ENCODE results near the gene AMIGO1. TPM values are rescaled to one million over a fixed set of nuclear protein-coding genes. Genes with fewer than 3 reads are reported as not detected.

AMIGO1 gene
- polyA plus RNA-seq, 3 donors: 6.2 to 8.1 (median 6.7) TPM

GRCh38 chr1:109493227-109493626 is 16.3 kb downstream of the AMIGO1 start:
- no peak for DNase-seq (ENCODE audit: extremely low read depth in 1 of 11, low read depth in 9 of 11, low spot score in 4 of 11)

DNA sequence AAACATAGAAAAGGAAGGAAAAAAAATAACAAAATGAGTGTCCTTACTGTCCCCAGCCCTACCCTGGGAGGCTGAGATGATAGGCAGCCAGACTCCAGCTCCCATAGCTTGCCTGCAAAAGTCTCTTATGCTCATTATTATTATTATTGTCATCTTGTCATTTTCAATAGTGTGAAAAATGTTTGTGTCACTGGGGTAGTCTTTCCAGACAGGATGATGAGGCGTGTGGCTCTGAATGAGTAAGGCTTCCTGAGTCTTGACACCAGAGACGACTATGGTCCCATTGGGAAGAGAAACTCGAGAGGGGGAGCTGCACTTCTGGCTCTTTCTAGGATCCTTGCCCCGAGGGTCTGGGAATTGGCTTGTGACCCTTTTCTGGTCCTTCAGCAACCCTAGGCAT is 16.7 kb downstream of the AMIGO1 start:
- DNase-seq (ENCODE audit: extremely low read depth in 1 of 11, low read depth in 9 of 11, low spot score in 4 of 11): no peak

DNA sequence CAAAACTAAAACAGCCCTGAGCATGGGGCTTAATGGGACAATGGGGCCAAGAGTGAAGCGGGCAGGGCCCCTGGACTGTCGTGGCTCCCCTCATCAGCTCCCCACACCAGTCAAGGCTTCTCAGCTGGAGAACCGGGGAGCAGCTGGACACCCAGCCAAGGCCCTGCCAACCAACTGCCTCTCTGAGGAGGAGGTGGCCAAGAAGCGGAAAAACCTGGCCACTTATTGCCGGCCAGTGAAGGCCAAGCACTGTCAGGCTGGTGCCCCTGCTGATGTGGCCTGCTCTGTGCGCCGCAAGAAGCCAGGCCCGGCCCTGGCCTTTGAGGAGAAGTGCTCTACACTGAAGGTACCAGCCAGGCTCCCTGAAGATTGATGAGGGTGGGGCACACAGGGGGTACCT is 18.2 kb downstream of the AMIGO1 start:
- no peak for DNase-seq (ENCODE audit: extremely low read depth in 1 of 11, low read depth in 9 of 11, low spot score in 4 of 11)

GRCh38 chr1:109490934-109491302 is 18.6 kb downstream of the AMIGO1 start:
- no peak for DNase-seq (ENCODE audit: extremely low read depth in 1 of 11, low read depth in 9 of 11, low spot score in 4 of 11)

GRCh38 chr1:109490029-109490933 is 19.2 kb downstream of the AMIGO1 start:
- no peak for DNase-seq (ENCODE audit: extremely low read depth in 1 of 11, low read depth in 9 of 11, low spot score in 4 of 11)

DNA sequence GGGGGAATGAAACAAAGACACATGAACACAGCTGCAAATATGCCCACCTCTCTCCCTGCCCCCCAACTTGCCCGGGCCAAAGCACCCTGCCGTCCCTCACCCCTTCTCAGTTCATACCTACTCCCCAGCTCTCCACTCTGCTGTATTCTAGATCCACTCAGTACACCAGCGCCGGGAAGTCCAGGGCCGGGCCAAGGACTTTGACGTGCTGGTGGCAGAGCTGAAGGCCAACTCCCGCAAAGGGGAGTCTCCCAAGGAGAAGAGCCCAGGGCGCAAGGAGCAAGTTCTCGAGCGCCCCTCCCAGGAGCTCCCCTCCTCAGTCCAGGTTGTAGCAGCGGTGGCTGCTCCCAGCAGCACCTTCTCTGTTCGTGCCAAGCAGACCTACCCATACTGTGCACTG is 20.8 kb downstream of the AMIGO1 start:
- no peak for DNase-seq (ENCODE audit: extremely low read depth in 1 of 11, low read depth in 9 of 11, low spot score in 4 of 11)

DNA sequence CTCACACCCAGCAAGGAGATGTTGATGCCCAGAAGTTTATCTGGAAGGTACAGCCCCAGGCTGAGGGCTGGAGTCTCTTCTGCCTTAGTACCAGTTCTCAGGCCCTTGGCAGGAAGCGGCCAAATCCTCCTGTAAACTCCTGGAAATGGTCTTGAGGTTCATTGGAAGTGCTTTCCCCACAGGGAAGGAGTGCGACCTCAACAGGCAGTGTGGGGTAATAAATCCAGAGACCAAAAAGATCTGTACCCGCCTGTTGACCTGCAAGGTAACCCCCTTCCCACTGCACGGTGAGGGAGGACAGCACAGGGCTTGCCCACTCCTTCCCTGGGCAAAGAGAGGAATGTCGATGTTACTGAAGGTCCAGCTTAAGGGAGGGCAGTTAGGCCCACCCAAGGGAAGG is 21.3 kb downstream of the AMIGO1 start:
- DNase-seq (ENCODE audit: extremely low read depth in 1 of 11, low read depth in 9 of 11, low spot score in 4 of 11): no peak

GRCh38 chr1:109487261-109487660 is 22.3 kb downstream of the AMIGO1 start:
- DNase-seq (ENCODE audit: extremely low read depth in 1 of 11, low read depth in 9 of 11, low spot score in 4 of 11): no peak

DNA sequence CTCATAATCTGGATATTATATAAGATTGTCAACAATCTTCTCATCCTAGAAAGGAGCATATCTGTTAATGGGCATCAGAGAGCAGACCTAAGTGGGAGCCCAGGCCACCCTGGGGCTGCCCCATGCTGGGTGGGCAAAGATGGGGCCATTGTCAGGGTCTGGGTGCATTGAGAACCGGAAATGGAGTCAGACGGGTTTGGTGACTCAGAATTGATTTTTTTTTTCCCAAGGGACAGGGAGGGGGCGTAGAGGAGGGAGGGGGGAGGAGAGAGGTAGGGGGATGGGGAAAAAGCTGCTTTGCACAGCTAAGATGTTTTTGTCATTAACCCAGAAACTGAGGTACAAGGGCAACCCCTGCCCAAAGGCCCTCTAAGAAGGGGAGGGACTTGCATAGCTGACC is 24.5 kb downstream of the AMIGO1 start:
- DNase-seq (ENCODE audit: extremely low read depth in 1 of 11, low read depth in 9 of 11, low spot score in 4 of 11): no peak

DNA sequence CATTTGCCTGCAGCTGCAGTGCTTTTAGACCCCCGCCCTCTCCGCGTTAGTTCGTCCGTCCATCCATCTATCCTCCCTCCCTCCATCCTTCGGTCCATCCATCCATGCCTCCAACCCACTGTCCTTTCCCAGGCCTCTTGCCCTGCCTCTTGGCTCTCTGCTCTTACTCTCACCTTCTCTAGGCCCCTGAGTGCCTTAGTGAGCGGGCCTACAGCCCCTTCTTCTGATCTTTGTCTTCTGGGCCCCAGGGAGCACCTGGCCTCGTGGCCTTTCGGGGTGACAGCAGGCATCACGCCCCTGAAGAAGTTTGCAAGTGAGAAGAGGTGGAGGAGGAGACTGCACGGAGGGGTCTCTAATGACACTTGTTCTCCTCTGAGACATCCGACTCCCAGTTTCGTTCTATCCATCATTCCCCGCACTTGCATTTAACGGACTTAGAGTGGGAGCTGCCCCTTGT is 25.0 kb downstream of the AMIGO1 start:
- DNase-seq (ENCODE audit: extremely low read depth in 1 of 11, low read depth in 9 of 11, low spot score in 4 of 11): no peak

DNA sequence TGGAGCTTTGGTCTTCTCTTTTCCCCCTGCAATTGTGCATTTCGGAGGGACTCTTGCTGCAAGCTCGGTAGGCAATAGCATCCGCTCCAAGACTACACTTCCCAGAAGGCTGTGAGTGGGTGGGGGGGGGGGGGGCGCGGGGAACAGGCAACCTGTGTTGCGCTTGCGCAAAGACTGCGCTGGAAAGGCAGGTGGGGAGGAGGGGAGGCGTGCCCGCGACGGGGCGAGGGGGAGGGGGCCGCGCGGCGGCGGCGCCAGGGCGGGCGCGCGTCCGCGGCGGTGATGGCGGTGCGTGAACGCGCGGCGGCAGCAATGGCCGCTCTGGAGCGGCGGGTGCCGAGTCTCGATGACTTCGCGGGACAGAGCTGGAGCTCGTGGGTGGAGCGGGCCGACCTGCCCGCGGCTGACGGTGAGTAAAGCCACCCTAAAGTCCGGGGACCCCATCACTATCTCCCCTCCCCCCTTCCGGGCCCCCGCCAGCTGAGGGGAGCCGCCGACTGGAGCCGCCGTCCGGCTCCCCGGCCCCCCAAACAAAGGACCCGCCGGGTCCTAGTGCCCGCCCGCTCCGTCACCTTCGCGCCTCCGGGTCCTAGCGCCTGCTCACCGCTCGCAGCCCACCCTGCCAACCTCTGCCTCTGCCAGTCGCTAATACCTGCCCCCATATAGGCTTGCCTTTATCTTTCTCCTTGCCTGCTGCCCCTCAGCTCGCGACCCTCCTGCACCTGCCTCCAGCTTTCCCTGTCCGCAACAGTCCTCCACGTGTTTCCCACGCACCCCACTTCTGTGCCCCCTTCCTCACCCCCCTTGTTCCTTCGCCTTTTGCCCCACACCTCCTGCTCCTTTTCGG is 25.6 kb downstream of the AMIGO1 start, which contains the start of gene ATXN7L2:
TSS of gene ATXN7L2 (plus strand) at position 234 of the 847 bp plus-strand sequence. CDS start at position 283, 49 bp downstream.
- DNase-seq (ENCODE audit: extremely low read depth in 1 of 11, low read depth in 9 of 11, low spot score in 4 of 11): peak; percentile 73 to 89 (median 86)

DNA sequence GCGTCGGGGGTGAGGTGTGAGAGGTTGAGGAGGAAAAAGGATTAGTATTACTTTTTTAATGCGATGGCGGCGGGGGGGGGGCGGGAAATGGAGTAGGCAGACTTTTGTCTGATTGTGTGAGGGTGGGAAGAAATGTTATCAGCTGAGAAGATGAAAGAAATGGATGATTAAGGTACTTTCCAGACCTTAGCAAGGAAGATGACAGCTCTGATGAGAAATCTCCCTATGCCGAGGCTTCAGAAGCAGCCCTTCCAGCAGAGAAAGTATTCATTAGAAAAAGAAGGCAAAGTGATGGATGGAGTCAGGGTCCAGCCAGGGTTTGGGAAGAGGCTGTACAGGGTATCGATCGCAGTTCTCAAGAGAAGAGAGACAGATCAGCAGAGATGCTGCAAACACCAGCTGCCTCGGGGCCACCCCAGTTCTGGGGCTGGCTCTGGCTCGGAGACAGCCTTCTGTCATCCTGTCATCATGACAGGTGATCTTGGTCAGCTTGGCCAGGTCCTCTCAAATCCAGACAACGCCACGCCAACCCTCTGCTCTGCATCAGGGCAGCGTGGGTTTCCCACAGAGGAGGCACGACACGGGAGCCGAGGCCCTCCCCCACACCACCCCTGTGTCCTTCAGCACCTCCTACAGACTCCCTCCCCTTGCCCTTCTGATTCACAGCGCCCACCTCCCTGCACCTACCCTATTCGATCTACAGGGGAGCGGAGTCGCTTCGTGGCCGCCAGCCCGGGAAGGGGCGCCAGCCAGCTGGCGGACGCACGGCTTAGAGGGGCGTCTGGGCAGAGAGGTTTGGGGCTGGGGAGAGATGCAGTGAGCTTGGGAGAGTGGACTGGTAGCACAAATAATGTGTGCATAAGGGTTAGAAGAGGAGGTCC is 26.5 kb downstream of the AMIGO1 start:
- no peak for DNase-seq (ENCODE audit: extremely low read depth in 1 of 11, low read depth in 9 of 11, low spot score in 4 of 11)

DNA sequence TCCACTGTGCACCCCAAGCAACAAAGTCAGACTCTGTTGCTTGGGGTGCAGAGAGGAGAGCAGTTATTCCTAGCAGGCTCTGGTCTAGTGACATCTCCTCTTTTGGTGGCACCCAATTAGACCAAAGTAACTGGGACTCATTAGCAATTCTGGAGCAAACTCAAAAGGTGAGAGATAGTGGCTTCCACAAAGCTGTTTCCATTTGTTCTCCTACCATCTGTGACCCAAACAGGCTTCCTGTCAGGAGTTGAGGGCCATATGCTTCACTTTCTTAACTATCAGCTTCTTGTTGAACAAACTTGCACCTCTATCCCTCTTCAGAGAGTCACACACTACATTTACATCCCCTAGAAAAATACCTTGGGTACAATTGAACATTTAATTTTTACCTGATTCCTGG is 27.3 kb downstream of the AMIGO1 start:
- no peak for DNase-seq (ENCODE audit: extremely low read depth in 1 of 11, low read depth in 9 of 11, low spot score in 4 of 11)

DNA sequence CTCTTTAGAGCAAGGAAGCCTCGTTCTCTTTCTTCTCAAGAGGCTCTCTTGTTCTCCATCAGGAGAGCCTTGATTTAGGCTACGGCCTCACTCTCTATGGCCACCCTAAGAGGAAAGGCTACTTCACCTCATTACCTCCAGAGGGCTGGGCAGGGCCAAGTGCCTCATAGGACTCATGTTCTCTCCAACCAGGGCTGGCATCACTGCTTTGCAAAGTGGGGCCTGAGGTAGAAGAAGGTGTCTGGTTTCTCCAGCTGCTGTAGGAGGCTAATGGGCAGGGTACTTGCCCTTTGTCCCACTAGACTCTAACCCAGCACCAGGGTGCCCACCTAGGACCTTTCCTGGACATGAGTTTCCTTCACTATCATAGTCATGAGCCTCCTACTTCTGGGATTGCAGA is 27.9 kb downstream of the AMIGO1 start:
- no peak for DNase-seq (ENCODE audit: extremely low read depth in 1 of 11, low read depth in 9 of 11, low spot score in 4 of 11)

DNA sequence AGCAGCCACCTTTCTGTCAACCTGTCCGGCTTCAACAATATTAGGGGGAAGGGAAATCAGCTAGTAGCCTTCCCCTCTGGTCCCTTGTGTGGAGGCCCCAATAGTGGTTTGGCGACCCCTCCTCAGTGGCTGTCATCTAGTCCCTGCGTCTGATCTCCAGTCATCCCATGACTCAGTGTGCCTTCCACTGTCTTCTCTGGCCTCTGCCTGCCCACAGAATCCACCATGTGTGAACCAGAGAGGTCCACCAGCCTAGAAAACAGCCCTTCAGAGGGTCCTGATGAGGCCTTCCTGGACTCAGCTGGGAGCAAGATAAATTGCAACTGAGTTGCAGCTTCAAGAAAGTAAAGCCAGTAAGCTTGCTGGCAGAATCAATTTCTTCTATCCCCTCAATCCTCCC is 29.6 kb downstream of the AMIGO1 start:
- DNase-seq (ENCODE audit: extremely low read depth in 1 of 11, low read depth in 9 of 11, low spot score in 4 of 11): no peak

DNA sequence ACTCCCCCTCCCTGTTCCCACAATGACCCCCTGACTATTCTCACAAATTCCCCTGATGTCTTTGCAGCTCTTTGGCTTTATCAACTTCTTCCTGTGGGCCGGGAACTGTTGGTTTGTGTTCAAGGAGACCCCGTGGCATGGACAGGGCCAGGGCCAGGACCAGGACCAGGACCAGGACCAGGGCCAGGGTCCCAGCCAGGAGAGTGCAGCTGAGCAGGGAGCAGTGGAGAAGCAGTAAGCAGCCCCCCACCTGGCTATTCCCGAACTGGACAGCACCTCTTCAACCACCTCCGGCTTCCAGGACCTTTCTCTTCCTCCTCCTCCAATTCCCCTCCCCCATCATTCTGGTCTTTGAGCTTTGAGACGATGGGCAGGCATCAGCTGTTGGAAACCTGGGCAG is 30.2 kb downstream of the AMIGO1 start:
- DNase-seq (ENCODE audit: extremely low read depth in 1 of 11, low read depth in 9 of 11, low spot score in 4 of 11): no peak

GRCh38 chr1:109478806-109479205 is 30.7 kb downstream of the AMIGO1 start:
- DNase-seq (ENCODE audit: extremely low read depth in 1 of 11, low read depth in 9 of 11, low spot score in 4 of 11): no peak

DNA sequence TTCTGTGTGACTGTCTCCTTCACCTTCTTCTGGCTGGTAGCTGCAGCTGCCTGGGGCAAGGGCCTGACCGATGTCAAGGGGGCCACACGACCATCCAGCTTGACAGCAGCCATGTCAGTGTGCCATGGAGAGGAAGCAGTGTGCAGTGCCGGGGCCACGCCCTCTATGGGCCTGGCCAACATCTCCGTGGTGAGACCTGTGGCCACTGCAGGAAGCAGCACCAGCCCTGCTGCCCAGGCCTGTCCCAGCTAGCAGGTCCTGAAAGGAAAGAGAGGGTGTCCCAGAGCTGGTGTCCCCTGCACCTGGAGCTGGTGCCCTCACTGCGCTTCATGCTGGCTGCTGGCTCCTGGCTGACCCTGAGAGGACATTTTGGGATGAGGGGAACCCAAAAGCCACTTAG is 31.7 kb downstream of the AMIGO1 start:
- DNase-seq (ENCODE audit: extremely low read depth in 1 of 11, low read depth in 9 of 11, low spot score in 4 of 11): no peak

- no peak for DNase-seq (ENCODE audit: extremely low read depth in 1 of 11, low read depth in 9 of 11, low spot score in 4 of 11)
Measured at GRCh38 chr1:109476825-109477224, 32.7 kb downstream of the AMIGO1 start.

Measured in renal cortex interstitium (tissue), 11 donors.